ENCODE measurements around the gene MAGI2. TPM values are rescaled to one million over a fixed set of nuclear protein-coding genes. Genes with fewer than 3 reads are reported as not detected.
A peak's percentile ranks its signal among the peaks of the same experiment; 100 is the strongest.

Gene MAGI2
- total and polyA plus RNA-seq, 8 donors, result 6.1 to 9.2 (median 7.1) TPM

DNA sequence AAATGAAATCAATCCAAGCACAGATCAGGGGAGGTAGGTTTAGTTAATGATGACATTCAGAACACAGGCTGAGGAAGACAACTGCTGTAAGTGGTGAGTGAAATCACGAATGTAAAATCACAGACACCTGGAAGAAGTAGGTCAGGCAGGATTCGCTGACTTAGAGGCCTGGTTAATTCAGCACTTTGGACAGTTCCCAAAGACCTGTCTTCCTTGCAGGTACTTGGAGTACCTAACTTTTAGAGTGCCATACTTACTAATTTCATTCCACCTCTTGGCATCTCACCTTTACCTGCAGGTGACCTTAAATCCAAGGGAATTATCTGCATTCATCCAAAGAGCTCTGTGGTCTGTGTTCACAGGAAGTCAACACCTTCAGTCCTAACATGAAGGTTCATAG is 832.5 kb downstream of the MAGI2 start:
- Histone ChIP-seq H3K4me1 (no peaks in the 10 kb centered on the region), H3K27ac (no peak overlapping the region), H3K36me3 (no peaks in the 10 kb centered on the region), H3K4me3 (no peak overlapping the region), H3K9me3 (no peaks in the 10 kb centered on the region), H3K27me3 (no peaks in the 10 kb centered on the region)
- DNase-seq, result peak in 2 of 4 donors; percentile 0 to 23
- intact Hi-C loops (cut with DNase I), result no loop called here
- TF ChIP-seq, protein P1, sequence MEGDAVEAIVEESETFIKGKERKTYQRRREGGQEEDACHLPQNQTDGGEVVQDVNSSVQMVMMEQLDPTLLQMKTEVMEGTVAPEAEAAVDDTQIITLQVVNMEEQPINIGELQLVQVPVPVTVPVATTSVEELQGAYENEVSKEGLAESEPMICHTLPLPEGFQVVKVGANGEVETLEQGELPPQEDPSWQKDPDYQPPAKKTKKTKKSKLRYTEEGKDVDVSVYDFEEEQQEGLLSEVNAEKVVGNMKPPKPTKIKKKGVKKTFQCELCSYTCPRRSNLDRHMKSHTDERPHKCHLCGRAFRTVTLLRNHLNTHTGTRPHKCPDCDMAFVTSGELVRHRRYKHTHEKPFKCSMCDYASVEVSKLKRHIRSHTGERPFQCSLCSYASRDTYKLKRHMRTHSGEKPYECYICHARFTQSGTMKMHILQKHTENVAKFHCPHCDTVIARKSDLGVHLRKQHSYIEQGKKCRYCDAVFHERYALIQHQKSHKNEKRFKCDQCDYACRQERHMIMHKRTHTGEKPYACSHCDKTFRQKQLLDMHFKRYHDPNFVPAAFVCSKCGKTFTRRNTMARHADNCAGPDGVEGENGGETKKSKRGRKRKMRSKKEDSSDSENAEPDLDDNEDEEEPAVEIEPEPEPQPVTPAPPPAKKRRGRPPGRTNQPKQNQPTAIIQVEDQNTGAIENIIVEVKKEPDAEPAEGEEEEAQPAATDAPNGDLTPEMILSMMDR (IDR thresholded peaks at IDR 0.05), result no peak
- no peak for ATAC-seq

- no peak for DNase-seq
- intact Hi-C loops (cut with DNase I), result no loop called here
- Histone ChIP-seq H3K36me3 (no peaks in the 10 kb centered on the region), H3K4me1 (no peaks in the 10 kb centered on the region), H3K27ac (no peak overlapping the region), H3K9me3 (no peaks in the 10 kb centered on the region), H3K27me3 (no peaks in the 10 kb centered on the region), H3K4me3 (no peak overlapping the region)
- no peak for ATAC-seq
- TF ChIP-seq, protein P1 (IDR thresholded peaks at IDR 0.05), result no peak
Measured at GRCh38 chr7:78616539-78616938, 836.9 kb downstream of the MAGI2 start.

GRCh38 chr7:78609281-78609680 is 844.2 kb downstream of the MAGI2 start:
- intact Hi-C loops (cut with DNase I), result no loop called here
- no peak for ATAC-seq

GRCh38 chr7:78607099-78607498 is 846.4 kb downstream of the MAGI2 start:
- Histone ChIP-seq H3K4me3 (no peak overlapping the region), H3K27ac (no peak overlapping the region), H3K4me1 (no peaks in the 10 kb centered on the region), H3K36me3 (no peaks in the 10 kb centered on the region), H3K27me3 (no peaks in the 10 kb centered on the region), H3K9me3 (no peaks in the 10 kb centered on the region)
- no peak for ATAC-seq
- intact Hi-C loops (cut with DNase I), result no loop called here
- DNase-seq, result no peak
- TF ChIP-seq, protein P1 (IDR thresholded peaks at IDR 0.05), result no peak

More at GRCh38 chr7:78609281-78609680, 844.2 kb downstream of the MAGI2 start:
- Histone ChIP-seq H3K27ac (no peak overlapping the region), H3K9me3 (no peaks in the 10 kb centered on the region), H3K4me3 (no peak overlapping the region), H3K36me3 (no peaks in the 10 kb centered on the region), H3K27me3 (no peaks in the 10 kb centered on the region), H3K4me1 (no peaks in the 10 kb centered on the region)
- DNase-seq, result no peak
- TF ChIP-seq, protein P1 (IDR thresholded peaks at IDR 0.05), result no peak

- intact Hi-C loops (cut with DNase I), result no loop called here
- no peaks in the 10 kb centered on the region for H3K9me3 ChIP-seq
- no peaks in the 10 kb centered on the region for H3K27me3 ChIP-seq
- H3K36me3 ChIP-seq, result no peaks in the 10 kb centered on the region
- H3K4me1 ChIP-seq, result no peaks in the 10 kb centered on the region
- no peak overlapping the region for H3K27ac ChIP-seq
- DNase-seq, result no peak
- no peak for ATAC-seq
- H3K4me3 ChIP-seq, result no peak overlapping the region
- TF ChIP-seq, protein P1 (IDR thresholded peaks at IDR 0.05), result no peak
Measured at GRCh38 chr7:78605119-78605518, 848.3 kb downstream of the MAGI2 start.

Measured in left lung (tissue), 10 donors.